H1 (cell line): ENCODE results near the gene CHCHD6. TPM values are rescaled to one million over a fixed set of nuclear protein-coding genes. Genes with fewer than 3 reads are reported as not detected.

Experiments
- CTCF ChIA-PET: fragments of 300-600 bp; sonication (Branson Sonifier 250); formaldehyde crosslinking; loops from one replicate; lab custom pipeline; 2021; ENCODE audit not compliant: partially characterized antibody; lab: Charles Lee
- POLR2A ChIA-PET: fragments of 300-600 bp; sonication (Branson Sonifier 250); formaldehyde crosslinking; loops from one replicate; lab custom pipeline; 2021; ENCODE audit warnings: inconsistent platforms; ENCODE audit not compliant: partially characterized antibody; lab: Charles Lee
- DNase-seq, 2 experiments: peaks; one replicate each; pipeline versions ENCODE4 v3.0.0 to v3.0.0-alpha.2; 2010 to 2022; ENCODE audit warnings: low spot score in 2 of 2, low read depth in 1 of 2, mixed read lengths in 1 of 2
- FAIRE-seq: peaks from 2 replicates; lab custom pipeline; 2011; peaks lifted over from hg19 to GRCh38; lab: Jason Lieb, UNC
- H2AFZ ChIP-seq: 2 replicates; pipeline ENCODE4 v1.8.1; 2012; ENCODE audit warnings: low read length, inconsistent platforms
- H2AK5ac ChIP-seq: 2 replicates; pipeline ENCODE4 v1.6.1; 2013; ENCODE audit warnings: low read depth, low read length
- H2BK120ac ChIP-seq: replicated peaks from 2 replicates; pipeline ENCODE3; 2013; ENCODE audit warnings: low read depth, low read length, inconsistent platforms
- H2BK12ac ChIP-seq: 2 replicates; pipeline ENCODE4 v1.6.1; 2013; ENCODE audit warnings: low read depth, low read length
- H2BK15ac ChIP-seq: 2 replicates; pipeline ENCODE4 v1.6.1; 2013; ENCODE audit warnings: low read length
- H2BK20ac ChIP-seq: 2 replicates; pipeline ENCODE4 v1.6.1; 2013; ENCODE audit warnings: low read length
- H2BK5ac ChIP-seq: 2 replicates; pipeline ENCODE4 v1.6.1; 2013; ENCODE audit warnings: low read depth, low read length
- H3K14ac ChIP-seq: 2 replicates; pipeline ENCODE4 v1.6.1; 2013; ENCODE audit warnings: inconsistent platforms; ENCODE audit not compliant: insufficient read length
- H3K18ac ChIP-seq: 2 replicates; pipeline ENCODE4 v1.6.1; 2013; ENCODE audit warnings: low read length; ENCODE audit errors: extremely low read depth
- H3K23ac ChIP-seq: 2 replicates; pipeline ENCODE4 v1.6.1; 2013; ENCODE audit warnings: inconsistent platforms; ENCODE audit not compliant: insufficient read length
- H3K23me2 ChIP-seq: 2 replicates; pipeline ENCODE4 v1.6.1; 2013; ENCODE audit warnings: low read depth, low read length
- H3K27ac ChIP-seq: 2 replicates; pipeline ENCODE4 v1.6.1; 2011; ENCODE audit warnings: low read depth, low read length, inconsistent platforms
- H3K27me3 ChIP-seq, 4 experiments: replicated peaks in 1 of 4; 1 replicate in 1 of 4; 2 replicates in 3 of 4; pipeline versions ENCODE4 v1.6.1 to v1.8.1; 2011 to 2013; ENCODE audit warnings: low read length in 3 of 4, mild to moderate bottlenecking in 3 of 4, inconsistent platforms in 2 of 4, mixed read lengths in 2 of 4, moderate library complexity in 1 of 4; ENCODE audit not compliant: control insufficient read depth in 3 of 4, insufficient read depth in 3 of 4; ENCODE audit errors: extremely low read depth in 1 of 4
- H3K36me3 ChIP-seq, 4 experiments: 2 replicates each; pipeline versions ENCODE4 v1.6.1 to v1.8.1; 2011 to 2013; ENCODE audit warnings: mild to moderate bottlenecking in 4 of 4, low read length in 3 of 4, moderate library complexity in 2 of 4, control low read depth in 1 of 4, inconsistent platforms in 1 of 4; ENCODE audit not compliant: insufficient read depth in 4 of 4, control insufficient read depth in 2 of 4
- H3K4ac ChIP-seq: replicated peaks from 2 replicates; pipeline ENCODE3; 2013; ENCODE audit warnings: low read length, low read depth, mixed read lengths, inconsistent platforms; ENCODE audit not compliant: insufficient read length
- H3K4me1 ChIP-seq, 4 experiments: replicated peaks in 1 of 4; 1 replicate in 1 of 4; 2 replicates in 3 of 4; pipeline versions ENCODE4 v1.6.1 to v1.8.1; 2011 to 2013; ENCODE audit warnings: low read length in 3 of 4, inconsistent platforms in 2 of 4, mixed read lengths in 1 of 4; ENCODE audit not compliant: insufficient read depth in 4 of 4, control insufficient read depth in 3 of 4
- H3K4me2 ChIP-seq, 2 experiments: 2 replicates each; pipeline versions ENCODE4 v1.6.1 to v1.8.1; 2011 to 2013; ENCODE audit warnings: low read depth in 2 of 2, low read length in 2 of 2, control low read depth in 1 of 2, inconsistent platforms in 1 of 2, mild to moderate bottlenecking in 1 of 2; ENCODE audit not compliant: insufficient read depth in 1 of 2
- H3K4me3 ChIP-seq, 4 experiments: fragments of 200-600, 300-600 bp in 1 of 4; sonication (generic), shearing (Covaris generic), sonication (Bioruptor Twin) in 1 of 4; 2 replicates each; pipeline versions ENCODE4 v1.5.1 to v1.8.1; 2011 to 2016; ENCODE audit warnings: low read length in 4 of 4, low read depth in 3 of 4, control low read depth in 2 of 4, inconsistent platforms in 2 of 4, mild to moderate bottlenecking in 2 of 4, mixed read lengths in 1 of 4, moderate library complexity in 1 of 4; ENCODE audit not compliant: insufficient read depth in 2 of 4; ENCODE audit errors: extremely low read depth in 1 of 4
- H3K56ac ChIP-seq: replicated peaks from 2 replicates; pipeline ENCODE3; 2013; ENCODE audit warnings: low read depth, mild to moderate bottlenecking, mixed read lengths, low read length, inconsistent platforms; ENCODE audit not compliant: insufficient read length
- H3K79me1 ChIP-seq: 2 replicates; pipeline ENCODE4 v1.6.1; 2013; ENCODE audit warnings: low read depth, low read length, control low read depth
- H3K79me2 ChIP-seq, 2 experiments: 2 replicates each; pipeline versions ENCODE4 v1.6.1 to v1.8.1; 2012 to 2013; ENCODE audit warnings: low read length in 2 of 2, mild to moderate bottlenecking in 2 of 2, inconsistent platforms in 1 of 2; ENCODE audit not compliant: insufficient read depth in 2 of 2, control insufficient read depth in 1 of 2
- H3K9ac ChIP-seq, 4 experiments: replicated peaks in 1 of 4; 1 replicate in 1 of 4; 2 replicates in 3 of 4; pipeline versions ENCODE4 v1.6.1 to v1.8.1; 2011 to 2013; ENCODE audit warnings: low read depth in 3 of 4, low read length in 3 of 4, control low read depth in 2 of 4, mild to moderate bottlenecking in 2 of 4, moderate library complexity in 2 of 4, inconsistent platforms in 1 of 4; ENCODE audit errors: extremely low read depth in 1 of 4
- H3K9me3 ChIP-seq, 2 experiments: 2 replicates each; pipeline versions ENCODE4 v1.6.1 to v1.8.1; 2012 to 2013; ENCODE audit warnings: mild to moderate bottlenecking in 2 of 2, moderate library complexity in 2 of 2, control low read depth in 1 of 2, inconsistent platforms in 1 of 2, low read depth in 1 of 2, low read length in 1 of 2, mixed read lengths in 1 of 2; ENCODE audit not compliant: insufficient read depth in 2 of 2
- H4K20me1 ChIP-seq, 2 experiments: replicated peaks in 1 of 2; 2 replicates each; pipeline versions ENCODE3 to v1.8.1; 2011 to 2013; ENCODE audit warnings: inconsistent platforms in 2 of 2, low read length in 2 of 2, mild to moderate bottlenecking in 1 of 2; ENCODE audit not compliant: insufficient read depth in 2 of 2, control insufficient read depth in 1 of 2
- H4K5ac ChIP-seq: 2 replicates; pipeline ENCODE4 v1.6.1; 2013; ENCODE audit warnings: low read length, low read depth, mixed read lengths, inconsistent platforms; ENCODE audit not compliant: insufficient read length
- H4K8ac ChIP-seq: 2 replicates; pipeline ENCODE4 v1.8.0; 2013; ENCODE audit warnings: mild to moderate bottlenecking, moderate library complexity, low read length, inconsistent platforms; ENCODE audit not compliant: insufficient read depth; ENCODE audit errors: extremely low read depth
- H4K91ac ChIP-seq: replicated peaks from 2 replicates; pipeline ENCODE3; 2013; ENCODE audit warnings: low read length, mixed read lengths, inconsistent platforms; ENCODE audit not compliant: insufficient read length
- ASH2L ChIP-seq: fragments of 200-600, 300-600 bp; sonication (generic); IDR thresholded peaks from one replicate; pipeline ENCODE4 v1.7.1; 2017; ENCODE audit warnings: low read length
- BCL11A ChIP-seq, 2 experiments: IDR thresholded peaks; one replicate each; pipeline ENCODE4 v1.6.1; 2011; ENCODE audit warnings: low read depth in 2 of 2, low read length in 2 of 2, mild to moderate bottlenecking in 2 of 2
- CREB1 ChIP-seq: IDR thresholded peaks from 2 replicates; pipeline ENCODE4 v1.6.1; 2012; ENCODE audit warnings: inconsistent platforms
- HDAC2 ChIP-seq, 2 experiments: fragments of 300-600 bp in 1 of 2; sonication (generic) in 1 of 2; IDR thresholded peaks; 2 replicates each; pipeline ENCODE4 v1.6.1; 2011 to 2012; ENCODE audit warnings: low read depth in 2 of 2, low read length in 2 of 2, mild to moderate bottlenecking in 2 of 2, moderate library complexity in 2 of 2, borderline replicate concordance in 1 of 2, inconsistent platforms in 1 of 2
- MAFK ChIP-seq: IDR thresholded peaks from 2 replicates; pipeline ENCODE4 v1.6.1; 2012; ENCODE audit warnings: low read depth, mild to moderate bottlenecking, improper control_type of control experiment, low read length
- NANOG ChIP-seq: IDR thresholded peaks from 2 replicates; pipeline ENCODE4 v1.6.1; 2011; ENCODE audit warnings: low read length, low read depth, mild to moderate bottlenecking, inconsistent platforms; ENCODE audit not compliant: insufficient read depth, poor library complexity, severe bottlenecking
- RNF2 ChIP-seq: fragments of 200-900, 300-1000 bp; sonication (generic); IDR thresholded peaks from 2 replicates; pipeline ENCODE4 v1.7.1; 2016; ENCODE audit warnings: borderline replicate concordance, low read depth, mild to moderate bottlenecking, antibody characterized with exemption, low read length; ENCODE audit not compliant: poor library complexity, severe bottlenecking; ENCODE audit errors: missing control alignments
- SP4 ChIP-seq: IDR thresholded peaks from 2 replicates; pipeline ENCODE4 v1.6.1; 2012; ENCODE audit warnings: low read length, inconsistent platforms
- YY1 ChIP-seq: IDR thresholded peaks from 2 replicates; pipeline ENCODE4 v1.6.1; 2011; ENCODE audit warnings: low read depth, mild to moderate bottlenecking, low read length
- WGBS, 2 experiments: shearing (Covaris generic) in 1 of 2; methylation state at CpG; one replicate each; pipeline versions ENCODE4 v1.1.6 to v1.1.7; 2013 to 2015; ENCODE audit warnings: low lambda C conversion rate in 2 of 2, mixed read lengths in 2 of 2, inconsistent platforms in 1 of 2, low coverage in 1 of 2, missing lambda C conversion rate in 1 of 2; ENCODE audit not compliant: insufficient replicate concordance in 2 of 2, insufficient coverage in 1 of 2, insufficient read length in 1 of 2; ENCODE audit errors: extremely low coverage in 1 of 2, missing lambda C conversion rate in 1 of 2; 5-methylcytosine and 5-hydroxymethylcytosine counted together
- polyA plus RNA-seq, 7 experiments: library from polyadenylated mRNA; depleted of rRNA in 3 of 7; stranded (reverse) in 5 of 7; unstranded in 2 of 7; fragments of >200 nt in 5 of 7; fragments of 200-250 nt in 2 of 7; gene quantifications; 1 replicate in 5 of 7; 2 replicates in 1 of 7; 4 replicates in 1 of 7; pipeline versions ENCODE4 v1.2.1 to v1.2.3, GENCODE V29; 2011 to 2013; ENCODE audit warnings: missing spikeins in 2 of 7, mixed read lengths in 2 of 7
- total RNA-seq: library from RNA; stranded (reverse); fragmentation: NEBNext Ultra II Directional; extraction: Animal tissue kit (Norgen Biotek cat#: 25700); gene quantifications from 2 replicates; pipeline ENCODE4 v1.2.1, GENCODE V29; 2021

Gene CHCHD6
- total and polyA plus RNA-seq, 2 of the 8 experiments (the other 6 are each of a cell fraction or from before 2014, with no cell fraction given), result 32.4 to 37.6 TPM

DNA sequence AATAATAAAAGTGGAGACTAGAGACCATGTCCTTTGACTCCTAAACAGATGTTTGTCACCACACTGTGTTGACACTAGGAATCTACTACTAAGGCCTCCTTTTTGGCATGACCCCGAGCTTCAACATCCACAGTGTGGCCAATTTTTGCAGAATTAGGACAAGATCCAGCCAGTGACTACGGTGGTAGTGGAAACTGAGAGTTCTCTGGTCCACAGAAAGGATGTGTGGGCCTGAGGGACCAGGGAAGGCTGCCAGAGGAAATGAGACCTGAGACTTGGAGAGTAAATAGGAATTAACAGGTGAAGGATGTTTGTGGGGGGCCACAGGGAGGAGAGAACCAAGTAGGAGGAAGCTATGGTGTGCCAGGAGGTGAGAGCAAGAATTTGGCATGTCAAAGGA lies 122.7 kb downstream of the CHCHD6 start:
- Histone ChIP-seq H2AFZ (no peak overlapping the region), H3K9me3 (no peaks in the 10 kb centered on the region), H3K23me2 (no peaks in the 10 kb centered on the region), H3K27me3 (no peaks in the 10 kb centered on the region), H3K36me3 (no peaks in the 10 kb centered on the region), H2BK15ac (no peak overlapping the region), H3K9ac (no peak overlapping the region), H4K20me1 (peaks cover 0 to 2% of the 10 kb centered on the region in 2 experiments), H3K79me1 (no peaks in the 10 kb centered on the region; the same call in none of the 2 replicates), H3K27ac (no peak overlapping the region), H3K14ac (no peak overlapping the region), H2BK12ac (no peak overlapping the region), H3K4me1 (no peaks in the 10 kb centered on the region), H3K56ac (no peak overlapping the region), H4K5ac (no peak overlapping the region), H3K18ac (no peak overlapping the region), H2BK120ac (no peak overlapping the region), H3K4me3 (no peak overlapping the region), H3K4ac (no peak overlapping the region), H2BK20ac (no peak overlapping the region), H4K8ac (no peak overlapping the region), H2BK5ac (no peak overlapping the region), H4K91ac (no peak overlapping the region), H3K23ac (no peak overlapping the region), H3K79me2 (no peaks in the 10 kb centered on the region), H3K4me2 (no peak overlapping the region), H2AK5ac (no peak overlapping the region)
- TF ChIP-seq NANOG (no peak), CREB1 (no peak), SP4 (no peak), YY1 (no peak), RNF2 (no peak), MAFK (no peak), ASH2L (no peak), HDAC2 (IDR thresholded peaks at IDR 0.05; ENCODE audit: borderline replicate concordance in 1 of 2, low read depth in 2 of 2, low read length in 2 of 2) (no peak), BCL11A (IDR thresholded peaks at IDR 0.05; ENCODE audit: low read depth in 2 of 2, low read length in 2 of 2) (no peak)
- WGBS, 2 experiments, result 93% methylated on average over 2 of the region's 2 CpGs; no CpG with 5 or more reads in 1 of the 2 experiments
- ChIA-PET CTCF (interaction anchor here (1.3 to 2.9 kb wide), 2 partner anchors 9 to 16 kb away, joined by 5 to 12 read pairs; no protein-coding TSS in a partner anchor), POLR2A (no interaction called here)
- FAIRE-seq, result no peak
- no peak for DNase-seq
